ENCODE measurements around the gene MMP17.

Gene MMP17

DNA sequence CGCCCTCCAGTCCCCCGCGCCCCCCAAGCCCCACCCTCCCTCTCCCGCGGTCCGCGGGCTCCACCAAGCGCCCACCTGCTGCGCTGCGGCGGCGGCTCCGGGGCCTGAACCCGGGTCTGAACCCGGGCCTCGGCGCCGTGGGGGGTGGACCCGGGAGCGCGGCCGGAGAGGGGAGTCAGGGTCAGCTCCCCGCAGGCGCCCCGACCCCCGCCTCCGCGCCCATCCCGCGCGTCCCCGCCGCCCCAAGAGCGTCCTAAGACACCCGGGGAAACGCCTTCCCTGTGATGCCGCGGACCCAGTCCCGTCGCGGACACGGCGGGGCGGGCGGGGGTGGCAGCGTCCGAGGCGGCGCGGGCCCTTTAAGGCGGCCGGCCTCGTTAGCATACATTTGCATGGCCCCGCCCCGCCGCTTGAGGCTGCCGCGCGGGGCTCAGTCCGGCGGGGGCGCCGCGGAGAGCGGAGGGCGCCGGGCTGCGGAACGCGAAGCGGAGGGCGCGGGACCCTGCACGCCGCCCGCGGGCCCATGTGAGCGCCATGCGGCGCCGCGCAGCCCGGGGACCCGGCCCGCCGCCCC, at the start of gene MMP17:
Gene MMP17 (plus strand): TSS at position 433 of the 574 bp plus-strand sequence. CDS start 102 bp downstream, at position 535.
- DNase-seq, result no peak

DNA sequence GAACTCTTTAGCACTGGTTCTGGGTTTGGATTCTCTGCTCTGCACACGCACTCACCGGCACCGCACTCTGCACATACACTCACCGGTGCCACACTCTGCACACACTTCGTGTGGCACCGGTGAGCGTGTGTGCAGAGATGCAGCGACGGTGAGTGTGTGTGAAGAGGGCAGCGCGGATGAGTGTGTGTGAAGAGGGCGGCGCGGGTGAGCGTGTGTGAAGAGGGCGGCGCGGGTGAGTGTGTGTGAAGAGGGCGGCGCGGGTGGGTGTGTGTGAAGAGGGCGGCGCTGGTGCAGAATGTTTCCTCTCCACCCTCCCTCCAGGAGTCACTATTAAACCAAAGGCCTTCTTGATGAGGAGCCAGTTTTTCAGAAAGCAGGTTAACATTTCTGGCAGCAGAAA, 49.2 kb upstream of the MMP17 start:
- no peak for DNase-seq

DNA sequence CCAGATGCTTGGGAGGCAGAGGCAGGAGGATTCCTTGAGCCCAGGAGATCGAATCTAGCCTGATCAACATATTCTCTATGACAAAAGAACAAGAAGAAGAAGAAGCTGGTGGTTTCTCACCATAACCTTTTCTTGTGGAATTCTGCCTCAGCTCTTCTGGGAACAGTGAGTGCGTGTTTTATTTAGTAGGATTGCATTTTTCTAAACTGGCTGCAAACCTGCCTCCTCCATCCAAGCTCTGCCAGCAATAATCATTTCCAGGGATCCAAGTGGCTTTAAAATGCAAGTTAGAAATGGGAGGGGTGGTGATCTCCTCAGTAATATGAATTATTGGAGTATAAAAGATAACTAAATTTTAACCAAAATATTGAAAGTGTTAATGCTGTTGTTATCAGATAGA, 46.1 kb upstream of the MMP17 start:
- no peak for DNase-seq

DNA sequence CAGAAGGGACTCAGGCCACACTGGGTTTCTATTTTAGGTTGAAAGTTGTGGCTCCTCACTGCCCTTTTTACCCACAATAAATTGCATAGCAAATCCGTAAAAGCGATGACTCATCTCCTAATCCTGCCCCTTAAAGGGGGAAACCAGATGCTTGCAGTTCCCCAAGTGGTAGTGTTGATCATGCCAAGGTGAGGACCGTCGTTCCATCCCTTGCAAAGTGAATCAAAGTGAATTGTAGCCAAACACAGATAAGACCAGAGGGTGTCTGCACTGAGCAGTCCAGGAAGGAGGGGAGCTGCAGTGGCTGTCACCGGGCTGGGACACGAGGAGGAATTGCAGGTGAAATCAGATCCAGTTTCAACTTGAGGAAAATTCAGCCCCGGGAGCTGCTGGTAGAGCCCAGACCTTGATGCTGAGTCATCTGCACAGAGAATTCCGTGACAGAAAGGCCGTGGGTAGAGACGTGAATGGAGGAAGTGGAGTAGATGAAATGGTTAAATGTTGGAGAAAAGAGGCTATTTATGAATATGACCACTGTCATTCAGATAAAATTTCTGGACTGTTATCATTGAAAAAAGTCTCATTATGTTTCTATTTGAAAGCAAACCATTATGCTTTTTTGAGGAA, 44.2 kb upstream of the MMP17 start:
- DNase-seq, result no peak

DNA sequence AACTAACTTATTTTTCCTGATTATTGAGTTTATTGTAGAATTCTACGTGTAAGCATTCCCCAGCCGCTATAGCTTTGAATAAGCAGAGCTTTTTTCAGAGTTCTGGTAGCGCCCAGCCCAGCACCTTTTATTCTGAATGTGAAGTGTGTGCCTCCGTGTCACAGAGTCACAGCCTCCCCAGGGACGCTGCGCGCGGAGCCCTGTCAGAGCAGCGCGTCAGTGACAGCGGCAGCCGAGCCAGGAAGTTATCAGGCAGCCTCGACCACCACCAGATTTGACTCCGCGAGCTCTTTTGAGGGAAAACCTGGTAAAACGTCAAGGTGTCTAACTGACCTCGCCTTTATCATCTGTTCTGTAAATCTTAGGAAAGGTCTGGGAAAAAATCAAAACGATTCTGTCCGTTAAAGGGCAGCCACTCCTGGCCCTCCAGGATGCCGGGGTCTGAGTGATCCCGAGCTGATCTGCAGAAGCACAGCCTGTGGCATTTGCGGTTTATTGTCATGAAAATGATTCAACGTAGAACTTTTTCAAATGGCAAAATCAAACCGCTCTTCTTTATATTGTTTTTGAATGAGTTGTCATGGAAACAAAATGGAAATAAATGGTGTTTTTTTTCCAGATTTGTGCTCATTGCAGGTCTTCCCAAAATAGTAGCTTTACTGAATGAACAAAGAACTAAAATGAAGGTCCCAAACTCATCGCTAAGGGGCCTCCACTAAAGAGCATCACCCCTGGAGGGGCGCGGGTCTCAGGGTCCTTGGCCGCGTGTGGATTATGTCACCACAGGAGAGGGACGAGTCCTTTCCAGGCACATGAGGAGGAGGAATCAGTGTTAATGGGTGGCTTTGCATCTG, 43.1 kb upstream of the MMP17 start:
- DNase-seq, result no peak

DNA sequence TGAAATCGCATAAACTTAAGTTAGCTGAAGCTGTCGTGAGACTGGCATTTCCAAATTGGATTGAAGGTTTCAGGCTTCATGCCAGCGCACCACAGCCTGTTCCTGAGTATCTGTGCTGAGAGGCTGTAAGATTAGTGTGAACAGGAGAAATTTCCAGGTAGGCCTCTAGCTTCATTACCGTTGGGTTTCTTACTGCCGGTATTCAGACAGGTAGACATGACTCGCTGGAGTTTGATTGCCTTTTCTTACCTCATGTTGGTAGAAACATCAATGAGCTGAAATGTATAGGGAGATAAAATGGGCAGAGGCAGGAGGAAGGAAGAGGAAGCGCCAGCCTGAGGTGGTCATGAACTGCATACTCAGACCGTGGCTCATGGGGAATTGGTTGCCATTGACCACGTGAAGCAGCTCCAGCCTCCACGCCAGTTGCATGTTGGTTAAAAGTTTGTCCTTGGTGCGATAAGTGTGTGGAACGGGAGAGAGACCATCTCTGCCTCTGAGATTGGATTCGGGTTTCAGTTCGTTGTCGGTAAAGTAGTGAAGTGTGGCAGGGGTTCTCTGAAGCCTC, 42.3 kb upstream of the MMP17 start:
- DNase-seq, result no peak

DNA sequence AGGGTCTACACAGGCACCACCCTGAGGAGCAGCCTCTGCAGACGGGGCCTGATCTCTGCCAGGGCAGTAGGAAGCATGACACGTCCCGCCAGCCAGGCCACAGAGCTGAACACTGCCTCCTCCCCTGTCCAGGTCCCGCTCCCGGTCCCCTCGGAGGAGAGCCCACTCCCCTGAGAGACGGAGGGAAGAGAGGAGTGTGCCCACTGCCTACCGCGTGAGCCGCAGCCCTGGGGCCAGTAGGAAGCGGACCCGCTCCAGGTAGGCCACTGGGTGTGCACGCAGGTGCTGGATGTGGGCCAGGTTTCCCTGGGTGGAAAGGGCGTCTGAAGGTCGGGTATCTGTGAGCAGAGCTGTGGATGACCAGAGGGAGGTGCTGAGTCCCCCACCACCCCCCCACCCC, 41.9 kb upstream of the MMP17 start:
- DNase-seq, result no peak

DNA sequence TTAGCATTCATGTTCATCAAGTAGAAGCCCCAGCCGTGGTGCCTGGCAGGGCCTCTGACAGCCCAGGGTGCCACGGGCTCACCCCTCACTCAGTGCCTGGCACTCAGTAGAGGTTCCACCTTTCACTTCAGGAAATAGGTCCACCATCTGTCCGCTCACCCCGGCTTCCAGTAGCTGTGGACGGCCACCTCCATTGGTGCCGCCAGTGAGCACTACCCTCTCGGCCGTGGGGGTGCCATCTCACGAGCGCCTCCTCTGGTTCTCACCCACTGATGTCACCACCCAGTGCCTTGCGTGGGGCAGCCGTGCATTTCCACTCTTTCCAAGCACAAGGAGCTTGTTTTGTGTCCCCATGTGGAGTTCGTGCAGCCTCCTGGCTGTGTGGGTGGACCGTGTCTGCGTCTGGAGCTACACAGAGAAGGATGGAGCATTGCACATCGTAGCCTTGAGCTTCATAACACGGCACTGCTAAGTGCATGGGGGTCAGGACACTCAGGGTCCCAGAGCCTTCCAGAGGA, 41.0 kb upstream of the MMP17 start:
- no peak for DNase-seq

DNA sequence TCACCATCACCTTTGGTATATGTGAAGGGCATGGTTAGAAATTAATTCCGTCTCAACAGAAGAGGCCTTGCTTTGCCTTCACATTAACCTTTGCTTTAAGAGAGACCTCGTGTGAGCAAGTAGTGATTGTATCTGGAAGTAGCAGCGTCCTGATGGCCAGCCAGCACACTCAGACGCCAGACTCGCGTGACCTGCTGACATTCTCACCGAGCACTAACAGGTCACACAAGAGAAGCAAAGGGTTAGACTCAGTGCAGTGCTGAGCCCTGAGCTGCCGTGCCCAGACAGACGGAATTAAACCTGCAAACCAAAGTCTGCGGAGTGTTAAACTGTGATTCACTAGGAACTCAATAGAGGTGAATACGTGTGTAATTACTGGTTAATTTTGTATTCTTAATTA, 40.1 kb upstream of the MMP17 start:
- no peak for DNase-seq

DNA sequence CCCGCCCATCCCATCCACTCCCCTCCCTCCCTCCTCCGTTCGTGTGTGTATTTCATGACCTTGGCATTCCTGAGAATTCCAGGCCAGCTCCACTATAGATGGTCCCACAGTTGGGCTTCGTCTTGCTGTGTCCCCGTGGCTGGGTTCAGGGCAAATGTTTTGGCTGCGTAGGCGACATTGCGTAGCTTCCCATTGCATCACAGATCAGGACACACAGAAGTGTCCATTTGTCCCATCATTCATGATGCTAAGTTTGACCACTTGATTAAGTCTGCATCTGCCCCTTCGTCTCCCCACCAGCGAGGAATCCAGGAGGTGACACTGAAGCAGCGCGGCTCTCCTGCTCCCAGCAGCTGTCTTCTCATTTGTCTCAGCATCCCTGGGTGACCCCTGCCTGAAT, 38.6 kb upstream of the MMP17 start:
- no peak for DNase-seq

DNA sequence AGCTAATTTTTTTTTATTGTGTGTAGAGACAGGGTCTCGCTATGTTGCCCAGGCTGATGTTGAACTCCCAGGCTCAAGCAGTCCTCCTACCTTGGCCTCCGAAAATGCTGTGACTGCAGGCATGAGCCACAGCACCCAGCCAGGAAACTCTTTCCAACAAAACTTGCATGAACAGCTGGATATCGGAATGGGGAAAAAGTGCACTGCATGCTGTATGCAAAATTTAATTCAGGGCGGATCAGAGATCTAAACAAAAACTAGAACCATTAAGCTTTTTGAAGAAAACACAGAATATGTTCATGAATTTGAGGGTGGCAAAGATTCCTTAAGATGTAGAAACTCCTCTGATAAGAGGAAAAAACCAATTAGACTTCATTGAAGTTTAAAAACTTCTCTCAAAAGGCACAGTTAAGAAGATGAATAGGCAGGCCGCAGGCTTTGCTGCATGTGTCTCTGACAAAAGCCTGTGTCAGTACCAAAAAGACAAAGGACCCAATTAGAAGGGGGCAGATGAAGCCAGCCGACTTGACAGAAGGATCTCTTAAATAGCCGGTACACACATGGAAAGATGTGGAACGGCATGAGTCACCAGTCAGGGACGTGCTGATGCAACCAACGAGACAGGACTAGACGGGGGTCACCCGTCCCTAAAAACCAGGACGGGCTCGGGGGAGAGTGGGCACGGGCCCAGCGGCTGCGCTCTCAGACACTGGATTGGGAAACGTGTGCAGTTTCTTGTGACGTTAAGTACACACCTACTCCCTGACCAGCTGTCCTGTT, 34.8 kb upstream of the MMP17 start:
- DNase-seq, result no peak

DNA sequence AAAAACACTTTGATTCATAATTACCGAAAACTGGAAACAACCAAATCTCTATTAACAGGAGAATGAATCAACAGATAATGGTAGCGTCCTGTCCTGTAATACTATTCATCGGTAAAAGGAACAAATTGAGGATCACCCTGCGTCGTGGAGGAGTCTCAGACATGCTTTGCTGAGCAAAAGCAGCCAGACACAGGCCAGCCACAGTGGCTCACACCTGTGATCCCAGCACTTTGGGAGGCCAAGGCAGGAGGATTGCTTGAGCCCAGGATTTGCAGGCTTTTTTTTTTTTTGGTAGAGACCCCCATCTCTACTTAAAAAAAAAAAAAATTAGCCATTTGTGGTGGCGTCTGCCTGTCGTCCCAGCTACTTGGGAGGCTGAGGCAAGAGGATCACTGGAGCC, 34.1 kb upstream of the MMP17 start:
- DNase-seq, result no peak

DNA sequence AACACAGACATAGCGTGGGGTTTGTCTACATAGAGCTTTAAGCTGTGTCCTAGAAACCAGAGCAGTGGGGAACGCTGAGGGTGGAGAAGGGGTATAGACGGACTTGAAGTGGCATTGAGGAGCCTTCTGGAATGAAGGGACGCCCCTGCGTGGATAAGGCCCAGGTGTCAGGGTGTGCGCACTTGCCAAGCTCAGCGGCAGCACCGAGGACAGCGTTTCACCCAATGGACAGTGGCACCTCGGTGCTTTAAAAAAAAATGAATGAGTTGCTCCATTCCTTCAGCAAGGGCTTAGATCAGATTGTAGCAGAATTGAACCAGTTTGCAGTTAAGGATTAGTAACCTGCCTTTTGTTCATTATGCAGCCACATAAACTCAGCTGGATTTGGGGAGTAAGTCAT, 33.6 kb upstream of the MMP17 start:
- DNase-seq, result no peak

DNA sequence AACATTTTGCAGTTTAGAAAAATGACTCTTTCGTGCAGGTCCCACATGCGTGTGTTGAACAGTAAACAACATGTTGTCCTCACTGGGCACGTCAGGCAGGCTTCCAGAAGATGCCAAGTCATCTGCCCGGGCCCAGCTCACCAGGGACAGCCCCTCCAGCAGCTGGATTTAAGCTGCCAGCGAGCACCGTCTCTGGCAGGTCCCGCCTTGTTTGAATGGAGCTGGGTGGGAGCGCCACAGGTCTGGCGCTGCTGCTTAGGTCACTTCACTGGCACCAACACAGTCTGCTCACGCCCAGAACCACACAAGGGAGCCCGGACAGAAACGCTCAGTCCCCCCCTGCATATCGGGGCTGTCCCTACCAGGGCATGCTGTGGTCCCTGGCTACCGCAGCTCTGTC, 33.1 kb upstream of the MMP17 start:
- no peak for DNase-seq

DNA sequence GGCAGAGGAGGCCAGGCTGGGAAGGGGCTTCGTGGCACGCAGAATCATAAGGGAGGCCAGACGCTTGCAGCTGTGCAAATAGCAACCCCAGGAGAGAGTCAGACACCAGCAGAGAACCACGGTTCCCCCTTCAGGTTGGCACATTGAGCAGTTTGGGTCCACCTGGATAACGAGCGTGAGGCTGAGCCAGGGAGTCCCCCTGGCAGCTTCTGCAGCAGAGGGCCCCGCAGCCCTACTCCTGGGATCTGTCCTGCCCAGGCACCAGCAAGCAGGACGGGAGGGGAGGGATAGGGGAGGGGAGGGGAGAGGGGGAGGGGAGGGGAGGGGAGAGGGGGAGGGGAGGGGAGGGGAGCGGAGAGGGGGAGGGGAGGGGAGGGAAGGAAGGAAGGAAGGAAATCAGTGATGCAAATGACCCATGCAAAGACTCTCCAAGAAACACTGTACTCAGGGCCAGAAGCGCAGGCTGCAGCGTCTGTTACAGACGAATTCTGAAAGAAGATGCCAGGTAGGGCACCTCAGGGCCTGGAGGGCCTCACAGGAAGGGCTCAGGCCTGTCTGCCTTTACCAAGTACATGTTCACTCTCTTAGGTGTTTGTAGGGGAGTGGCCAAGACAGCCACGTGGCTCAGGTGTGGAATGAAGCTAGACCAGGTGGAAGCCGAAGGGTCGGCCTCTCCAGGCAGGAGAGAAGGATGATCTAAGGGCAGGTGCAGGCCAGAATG, 32.3 kb upstream of the MMP17 start:
- no peak for DNase-seq

DNA sequence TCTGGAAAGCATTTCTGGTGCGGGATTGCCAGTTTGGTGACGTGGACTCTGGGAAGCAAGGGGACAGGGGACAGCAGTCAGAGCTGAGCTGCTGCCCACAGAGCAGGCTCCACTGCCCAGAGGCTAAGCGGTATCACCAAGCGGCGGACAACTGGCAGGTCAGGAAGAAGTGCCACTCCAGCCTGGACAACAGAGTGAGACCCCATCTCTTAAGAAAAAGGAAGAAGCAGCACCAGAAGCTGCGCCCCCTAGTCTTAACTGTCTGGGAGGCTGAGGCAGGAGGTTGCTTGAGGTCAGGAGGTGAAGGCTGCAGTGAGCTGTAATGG, 31.8 kb upstream of the MMP17 start:
- no peak for DNase-seq

DNA sequence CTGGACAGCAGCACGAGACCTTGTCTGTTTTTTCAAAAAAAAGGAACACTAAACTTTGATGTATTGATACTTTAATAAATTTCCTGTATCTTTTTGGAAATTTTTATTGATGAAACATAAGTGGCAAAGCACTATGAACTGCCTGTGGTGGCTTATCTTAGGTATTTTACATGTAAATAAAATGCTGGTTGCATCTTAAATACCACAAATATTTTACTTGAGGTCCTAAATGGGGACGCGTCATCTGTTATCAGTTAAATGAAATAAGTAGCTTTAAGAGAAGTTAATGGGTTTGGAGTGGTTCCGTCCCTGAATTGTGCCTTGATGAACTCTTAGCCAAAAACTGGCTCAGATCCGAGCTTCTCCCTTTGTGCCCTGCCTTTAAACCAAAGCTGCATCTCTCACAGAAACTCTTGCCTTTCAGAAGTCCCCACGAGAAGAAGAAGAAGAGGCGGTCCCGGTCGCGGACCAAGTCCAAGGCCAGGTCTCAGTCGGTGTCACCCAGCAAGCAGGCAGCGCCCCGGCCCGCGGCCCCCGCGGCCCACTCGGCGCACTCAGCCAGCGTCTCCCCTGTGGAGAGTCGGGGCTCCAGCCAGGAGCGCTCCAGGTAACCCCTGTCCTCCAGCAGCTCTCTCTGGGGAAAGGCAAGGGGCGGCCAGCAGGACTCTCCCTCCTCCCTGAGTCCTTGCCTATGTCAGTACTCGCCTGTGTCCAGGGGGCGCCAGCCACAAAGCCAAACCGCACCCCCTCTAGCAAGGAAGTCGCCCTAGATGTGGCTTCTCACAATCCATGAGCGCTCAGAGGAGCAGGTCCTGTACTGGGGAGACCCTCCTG, 31.2 kb upstream of the MMP17 start:
- DNase-seq, result no peak

DNA sequence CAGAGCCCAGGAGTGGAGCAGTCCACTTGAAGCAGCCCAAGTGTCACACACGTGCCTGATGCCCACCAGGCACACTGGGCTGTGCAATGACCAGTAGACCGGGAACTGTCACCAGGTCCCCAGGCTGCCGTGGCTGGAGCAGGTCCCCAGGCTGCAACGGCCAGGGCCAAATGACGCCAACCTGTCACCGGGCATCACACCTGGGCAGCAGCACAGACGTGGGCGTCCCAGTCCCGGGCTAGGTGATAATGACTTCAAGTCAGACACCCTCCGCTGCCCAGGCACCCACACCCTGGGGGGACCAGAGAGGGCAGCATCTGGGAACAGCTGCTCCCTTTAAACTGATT, 30.6 kb upstream of the MMP17 start:
- DNase-seq, result no peak

DNA sequence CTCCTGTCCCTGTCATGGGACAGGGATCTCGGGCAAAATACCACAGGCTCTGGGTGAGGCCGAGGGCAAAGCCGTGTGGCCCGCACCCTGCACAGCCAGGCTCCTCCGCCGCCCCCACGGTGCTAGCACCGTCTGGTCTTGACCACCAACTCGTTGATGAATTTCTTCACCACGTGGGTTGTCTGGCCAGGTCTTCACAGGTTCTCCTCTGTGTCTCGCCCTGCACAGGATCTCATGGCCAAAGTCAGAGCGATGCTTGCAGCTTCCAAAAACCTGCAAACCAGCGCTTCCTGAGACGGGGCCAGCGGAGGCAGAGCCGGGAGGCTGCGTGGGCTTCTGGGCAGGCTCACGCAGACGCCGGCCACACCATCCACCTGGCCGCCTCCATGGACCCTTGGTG, 29.0 kb upstream of the MMP17 start:
- DNase-seq, result no peak

DNA sequence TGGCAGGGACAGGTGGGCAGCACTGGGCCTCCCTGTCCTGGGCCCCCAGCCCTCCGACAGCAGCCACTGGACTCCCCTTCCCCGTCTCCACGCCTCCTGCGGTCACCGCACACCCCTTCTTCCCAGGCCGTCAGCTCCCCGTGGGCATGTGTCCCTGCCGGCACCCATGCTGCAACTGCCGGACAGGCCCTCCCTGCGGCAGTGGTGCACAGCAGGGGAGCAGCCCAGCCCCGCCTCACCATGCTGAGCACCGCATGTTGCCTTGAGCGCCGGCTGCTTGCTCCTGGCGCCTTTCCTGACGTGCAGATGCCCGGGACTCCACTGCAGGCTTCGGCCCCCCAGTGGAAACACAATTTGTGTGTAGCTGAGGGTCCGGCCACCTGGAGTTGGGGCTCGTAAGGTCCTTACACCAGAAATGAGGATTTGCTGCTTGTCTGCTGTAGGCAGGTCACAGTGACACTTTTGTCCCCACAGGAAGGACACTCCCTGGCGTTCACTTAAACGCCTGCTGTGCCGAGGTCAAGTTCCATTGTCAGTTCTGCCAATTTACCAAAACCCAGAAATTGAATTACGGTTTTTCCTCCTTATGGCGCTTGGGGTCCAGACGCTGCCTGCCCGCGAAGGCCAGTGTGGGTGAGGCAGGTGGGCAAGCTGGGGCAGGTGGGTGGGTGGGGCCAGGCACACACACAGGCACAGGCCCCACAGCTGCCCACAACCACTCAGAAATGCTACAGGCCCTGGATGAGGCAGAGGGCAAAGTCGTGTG, 28.2 kb upstream of the MMP17 start:
- DNase-seq, result no peak

Data from NCI-H1105 treated with DMSO at 0.1 percent for 48 hours (cell line).